Cardiac muscle cell (in vitro differentiated cells and primary cell): ENCODE data around the gene NDFIP2. TPM values are rescaled to one million over a fixed set of nuclear protein-coding genes. Genes with fewer than 3 reads are reported as not detected.

Experiments used
- DNase-seq, 2 donors: peaks; one replicate each; pipeline versions ENCODE4 v3.0.0 to v3.0.0-alpha.2; 2010 to 2017; ENCODE audit warnings: low read depth in 1 of 2, low spot score in 1 of 2
- H3K27ac ChIP-seq: fragments of 200-600 bp; sonication (generic); 2 replicates; pipeline ENCODE4 v1.5.1; 2016
- H3K27me3 ChIP-seq: fragments of 200-600 bp; sonication (generic); 2 replicates; pipeline ENCODE4 v1.6.0; 2016; ENCODE audit warnings: control low read depth
- H3K36me3 ChIP-seq: fragments of 200-600 bp; sonication (generic); 2 replicates; pipeline ENCODE4 v1.5.1; 2016; ENCODE audit warnings: control low read depth
- H3K4me1 ChIP-seq: fragments of 200-600 bp; sonication (generic); 2 replicates; pipeline ENCODE4 v1.8.1; 2017; ENCODE audit warnings: low read depth, mild to moderate bottlenecking, mixed run types
- H3K4me3 ChIP-seq: fragments of 200-600 bp; sonication (generic); 2 replicates; pipeline ENCODE4 v1.5.1; 2016; ENCODE audit warnings: mild to moderate bottlenecking
- H3K9me3 ChIP-seq: fragments of 200-600 bp; sonication (generic); 2 replicates; pipeline ENCODE4 v1.5.1; 2017; ENCODE audit warnings: low read depth, mild to moderate bottlenecking, control low read depth
- CTCF ChIP-seq: IDR thresholded peaks from 2 replicates; pipeline ENCODE4 v1.5.1; 2012; ENCODE audit warnings: low read depth, mild to moderate bottlenecking, low read length
- polyA plus RNA-seq: library from polyadenylated mRNA; unstranded; fragments of >200 nt; fragmentation: Nextera tagmentation; extraction: Ambion mirVana; gene quantifications from 2 replicates; pipeline ENCODE4 v1.2.1, GENCODE V29; 2016
- total RNA-seq: library from RNA; depleted of rRNA; stranded (reverse); fragments of >200 nt; gene quantifications from 2 replicates; pipeline ENCODE4 v1.2.3, GENCODE V29; 2016

The NDFIP2 gene
- total and polyA plus RNA-seq, 2 experiments from 2014 or later: 26.8 to 37.3 TPM

DNA sequence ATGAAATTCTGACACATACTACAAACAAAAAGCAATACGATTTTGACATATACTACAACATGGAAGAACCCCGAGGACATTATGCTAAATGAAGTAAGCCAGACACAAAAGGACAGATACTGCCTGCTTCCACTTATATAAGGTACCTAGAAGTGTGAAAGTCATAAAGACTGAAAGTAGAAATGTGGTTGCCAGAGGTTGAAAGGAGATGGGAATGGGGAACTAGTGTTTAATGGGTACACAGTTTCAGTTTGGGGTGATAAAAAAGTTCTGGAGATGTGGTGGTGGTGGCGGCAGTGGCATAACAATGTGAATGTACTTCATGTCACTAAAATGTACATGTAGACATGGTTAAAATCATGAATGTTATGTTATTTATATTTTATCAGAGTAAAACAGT lies 12.1 kb upstream of the NDFIP2 start:
- no peaks in the 10 kb centered on the region for H3K9me3 ChIP-seq
- no peak overlapping the region for H3K27ac ChIP-seq
- H3K36me3 ChIP-seq: no peaks in the 10 kb centered on the region
- no peak for DNase-seq
- H3K4me1 ChIP-seq: peaks cover 13% of the 10 kb centered on the region
- H3K4me3 ChIP-seq: no peak overlapping the region
- TF ChIP-seq CTCF: no peak
- H3K27me3 ChIP-seq: no peaks in the 10 kb centered on the region

DNA sequence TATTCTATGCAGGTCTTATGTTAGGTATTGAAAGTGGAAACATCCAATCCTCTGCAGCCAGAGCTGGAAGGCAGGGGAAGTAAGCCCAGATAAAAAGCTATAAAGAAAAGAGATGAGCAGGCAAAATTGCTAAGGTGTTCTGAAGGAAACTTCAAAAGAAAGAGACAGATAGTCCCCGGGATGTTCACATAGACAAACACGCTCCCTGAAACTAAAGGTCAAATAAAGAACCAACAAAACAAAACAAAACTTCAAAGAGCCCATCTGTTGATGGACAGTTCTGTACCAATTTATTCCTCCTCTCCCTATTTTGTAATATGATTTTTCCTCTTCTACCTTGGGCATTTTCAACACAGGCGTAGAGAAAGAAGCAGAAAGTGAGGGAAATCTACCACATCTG lies 11.3 kb upstream of the NDFIP2 start:
- Histone ChIP-seq H3K4me1 (peaks cover 13% of the 10 kb centered on the region), H3K4me3 (no peak overlapping the region), H3K36me3 (no peaks in the 10 kb centered on the region), H3K9me3 (no peaks in the 10 kb centered on the region), H3K27ac (no peak overlapping the region), H3K27me3 (no peaks in the 10 kb centered on the region)
- TF ChIP-seq CTCF: no peak
- DNase-seq: no peak

GRCh38 chr13:79470666-79471065 lies 10.3 kb upstream of the NDFIP2 start:
- Histone ChIP-seq H3K4me3 (no peak overlapping the region), H3K9me3 (no peaks in the 10 kb centered on the region), H3K27ac (no peak overlapping the region), H3K27me3 (no peaks in the 10 kb centered on the region), H3K4me1 (peaks cover 13% of the 10 kb centered on the region), H3K36me3 (no peaks in the 10 kb centered on the region)
- no peak for TF ChIP-seq CTCF
- no peak for DNase-seq

- Histone ChIP-seq H3K27me3 (no peaks in the 10 kb centered on the region), H3K9me3 (no peaks in the 10 kb centered on the region), H3K4me3 (no peak overlapping the region), H3K27ac (no peak overlapping the region), H3K36me3 (no peaks in the 10 kb centered on the region), H3K4me1 (peaks cover 12% of the 10 kb centered on the region)
- no peak for DNase-seq
- TF ChIP-seq CTCF: no peak
Observed at GRCh38 chr13:79475569-79475968, 5.4 kb upstream of the NDFIP2 start.

GRCh38 chr13:79477968-79478367 lies 3.0 kb upstream of the NDFIP2 start:
- no peak for TF ChIP-seq CTCF
- peak; percentile 2 to 80 for DNase-seq
- peak overlapping the region; percentile 58 for H3K27ac ChIP-seq
- peaks cover 21% of the 10 kb centered on the region for H3K4me1 ChIP-seq
- no peaks in the 10 kb centered on the region for H3K36me3 ChIP-seq
- H3K9me3 ChIP-seq: no peaks in the 10 kb centered on the region
- H3K27me3 ChIP-seq: no peaks in the 10 kb centered on the region
- H3K4me3 ChIP-seq: no peak overlapping the region

- no peak for DNase-seq
- TF ChIP-seq CTCF: no peak
- Histone ChIP-seq H3K27me3 (no peaks in the 10 kb centered on the region), H3K9me3 (no peaks in the 10 kb centered on the region), H3K4me3 (no peak overlapping the region), H3K27ac (peak overlapping the region; percentile 58), H3K4me1 (peaks cover 22% of the 10 kb centered on the region), H3K36me3 (no peaks in the 10 kb centered on the region)
Observed at GRCh38 chr13:79479882-79480281, 1.1 kb upstream of the NDFIP2 start.
